C1 segment of cervical spinal cord (tissue), 14 donors: ENCODE measurements around the gene RGS19.

ENCODE experiments used
- DNase-seq, 14 donors: peaks; one replicate each; lab custom pipeline; 2025; lab: John Stamatoyannopoulos, UW

The RGS19 gene

GRCh38 chr20:64049060-64049877, 30.0 kb downstream of the RGS19 start, which contains the start of gene SOX18:
Gene SOX18, minus strand, starts transcription at chr20:64049639. Its CDS starts 123 bp downstream, at chr20:64049516.
- no peak for DNase-seq

- no peak for DNase-seq
Measured at GRCh38 chr20:64048402-64049044, 30.8 kb downstream of the RGS19 start.

GRCh38 chr20:64047968-64048401, 31.3 kb downstream of the RGS19 start:
- no peak for DNase-seq

- no peak for DNase-seq
Measured at GRCh38 chr20:64047046-64047389, 32.3 kb downstream of the RGS19 start.

GRCh38 chr20:64045346-64046011, 33.8 kb downstream of the RGS19 start:
- DNase-seq, result no peak

GRCh38 chr20:64044484-64045247, 34.7 kb downstream of the RGS19 start:
- no peak for DNase-seq

GRCh38 chr20:64043768-64044167, 35.5 kb downstream of the RGS19 start:
- no peak for DNase-seq

GRCh38 chr20:64042054-64042781, 37.1 kb downstream of the RGS19 start:
- DNase-seq, result no peak

- no peak for DNase-seq
Measured at GRCh38 chr20:64041781-64042053, 37.6 kb downstream of the RGS19 start.

GRCh38 chr20:64041040-64041780, 38.1 kb downstream of the RGS19 start:
- DNase-seq, result peak in 2 of 14 donors; percentile 21 to 88

GRCh38 chr20:64040231-64041039, 38.9 kb downstream of the RGS19 start:
- no peak for DNase-seq

- no peak for DNase-seq
Measured at GRCh38 chr20:64039293-64040160, 39.8 kb downstream of the RGS19 start.

GRCh38 chr20:64038565-64039292, 40.6 kb downstream of the RGS19 start:
- peak in 5 of 14 donors; percentile 14 to 55 (median 23) for DNase-seq

- DNase-seq, result no peak
Measured at GRCh38 chr20:64038224-64038564, 41.1 kb downstream of the RGS19 start.

GRCh38 chr20:64037498-64038213, 41.7 kb downstream of the RGS19 start:
- peak in 1 of 14 donors; percentile 74 for DNase-seq

- no peak for DNase-seq
Measured at GRCh38 chr20:64037199-64037497, 42.2 kb downstream of the RGS19 start.

GRCh38 chr20:64036346-64037198, 42.7 kb downstream of the RGS19 start:
- no peak for DNase-seq
